ENCODE measurements around the gene UBR4. TPM values are rescaled to one million over a fixed set of nuclear protein-coding genes. Genes with fewer than 3 reads are reported as not detected.
A peak's percentile ranks its signal among the peaks of the same experiment; 100 is the strongest.

The UBR4 gene
- total and polyA plus RNA-seq, 10 of the 15 experiments (the other 5 are each of a cell fraction or from before 2014, with no cell fraction given), result 34.2 to 124 (median 56.2) TPM

DNA sequence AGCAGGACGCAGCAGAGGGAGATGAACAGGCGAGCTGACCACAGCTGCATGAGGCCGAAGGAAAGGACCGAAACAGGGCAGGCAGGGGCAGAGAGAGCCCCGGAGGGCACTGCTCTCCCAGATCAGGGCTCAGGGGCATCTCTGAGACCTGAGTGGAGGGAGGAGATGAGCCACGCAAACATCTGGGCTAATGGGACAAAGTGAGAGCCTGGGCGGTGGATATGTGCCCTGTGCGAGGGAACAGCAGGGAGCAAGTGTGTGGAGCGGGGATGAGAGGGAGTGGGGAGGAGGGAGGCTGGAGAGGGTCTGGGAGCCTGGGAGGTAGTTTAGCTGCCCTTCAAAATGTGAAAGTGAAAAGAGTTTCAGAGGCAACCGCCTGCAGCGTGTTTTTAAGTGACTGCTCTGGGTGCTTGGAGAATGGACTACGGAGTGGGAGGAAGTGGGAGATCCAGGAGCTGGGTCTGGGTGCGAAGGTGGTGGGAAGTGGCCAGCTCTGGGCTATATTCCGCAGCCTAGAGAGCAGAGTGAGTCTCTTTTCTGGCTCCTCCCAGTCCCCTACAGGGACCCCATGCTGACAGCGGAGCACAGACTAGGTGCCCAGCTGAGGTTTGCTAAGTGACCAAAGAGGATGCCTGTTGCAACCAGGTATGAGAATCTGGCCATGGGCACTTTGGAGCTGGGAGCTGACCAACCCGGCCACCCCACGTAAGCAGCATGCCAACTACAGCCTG, 139.0 kb downstream of the UBR4 start:
- no peaks in the 10 kb centered on the region for H3K9me3 ChIP-seq (replicated peaks; ENCODE audit: control insufficient read depth, insufficient read depth, low read length)
- ChIA-PET POLR2A (interaction anchor here (0.6 kb wide), 1 partner anchor 159 kb away, joined by 3 read pairs; no protein-coding TSS in a partner anchor), SMC1A (ENCODE audit: uncharacterized antibody, unreplicated experiment) (interaction anchor here (1.2 kb wide), 2 partner anchors 8 to 158 kb away, joined by 3 read pairs; no protein-coding TSS in a partner anchor), RAD21 (ENCODE audit: unreplicated experiment) (no interaction called here), CTCF (interaction anchor here (0.5 to 0.7 kb wide), 2 partner anchors 157 to 193 kb away, joined by 3 read pairs; no protein-coding TSS in a partner anchor)
- in situ Hi-C loops (cut with MboI) (no loop called here), intact Hi-C loops (cut with micrococcal nuclease; ENCODE audit: unreplicated experiment) (no loop called here)
- H3K4me1 ChIP-seq (ENCODE audit: control insufficient read depth, insufficient read depth, low read length), result no peaks in the 10 kb centered on the region
- no peak for ATAC-seq
- H3K27ac ChIP-seq (ENCODE audit: control insufficient read depth, insufficient read depth), result no peak overlapping the region
- H3K4me2 ChIP-seq (ENCODE audit: control insufficient read depth, insufficient read depth), result no peak overlapping the region
- no peak overlapping the region for H3K9ac ChIP-seq (ENCODE audit: control insufficient read depth, insufficient read depth, low read length)
- H3K79me2 ChIP-seq (ENCODE audit: control insufficient read depth, insufficient read depth, low read length), result no peaks in the 10 kb centered on the region
- H3K36me3 ChIP-seq (ENCODE audit: control insufficient read depth in 2 of 2, insufficient read depth in 2 of 2, low read length in 1 of 2), result peaks cover 3 to 19% of the 10 kb centered on the region in 2 experiments; a peak in 3 of 4 replicates
- H3K27me3 ChIP-seq (replicated peaks in 1 of 2; ENCODE audit: control insufficient read depth in 2 of 2, insufficient read depth in 2 of 2, low read length in 1 of 2), result no peaks in the 10 kb centered on the region
- WGBS (ENCODE audit: insufficient coverage, insufficient replicate concordance, low lambda C conversion rate, missing lambda C conversion rate), result 58% methylated on average over 17 of the region's 17 CpGs
- no peak overlapping the region for H2AFZ ChIP-seq (ENCODE audit: control insufficient read depth, low read depth, low read length)
- BruUV-seq (replicated peaks), result no TSS peak
- FAIRE-seq, result no peak
- no peak overlapping the region for H3K4me3 ChIP-seq
- H4K20me1 ChIP-seq (ENCODE audit: control insufficient read depth, insufficient read depth), result no peaks in the 10 kb centered on the region
- DNase-seq (ENCODE audit: low read depth, low spot score), result no peak
- TF ChIP-seq POLR2AphosphoS5 (IDR thresholded peaks at IDR 0.05; ENCODE audit: low read length) (peak; percentile 21; the same call in 1 of the 2 replicates), ZNF24 (IDR thresholded peaks at IDR 0.05) (no peak), SUPT20H (IDR thresholded peaks at IDR 0.05; ENCODE audit: borderline replicate concordance, control insufficient read depth, low read depth, low read length) (no peak), GATAD2B (conservative IDR thresholded peaks at IDR 0.05; ENCODE audit: low read depth) (no peak), JUNB (IDR thresholded peaks at IDR 0.05) (no peak), NFXL1 (IDR thresholded peaks at IDR 0.05; ENCODE audit: borderline replicate concordance) (no peak), MYC (IDR thresholded peaks at IDR 0.05; ENCODE audit: insufficient read depth, insufficient read length, insufficient replicate concordance, low read length, severe bottlenecking) (no peak), KLF5 (IDR thresholded peaks at IDR 0.05; ENCODE audit: partially characterized antibody) (no peak)
- TF ChIP-seq, protein P1, sequence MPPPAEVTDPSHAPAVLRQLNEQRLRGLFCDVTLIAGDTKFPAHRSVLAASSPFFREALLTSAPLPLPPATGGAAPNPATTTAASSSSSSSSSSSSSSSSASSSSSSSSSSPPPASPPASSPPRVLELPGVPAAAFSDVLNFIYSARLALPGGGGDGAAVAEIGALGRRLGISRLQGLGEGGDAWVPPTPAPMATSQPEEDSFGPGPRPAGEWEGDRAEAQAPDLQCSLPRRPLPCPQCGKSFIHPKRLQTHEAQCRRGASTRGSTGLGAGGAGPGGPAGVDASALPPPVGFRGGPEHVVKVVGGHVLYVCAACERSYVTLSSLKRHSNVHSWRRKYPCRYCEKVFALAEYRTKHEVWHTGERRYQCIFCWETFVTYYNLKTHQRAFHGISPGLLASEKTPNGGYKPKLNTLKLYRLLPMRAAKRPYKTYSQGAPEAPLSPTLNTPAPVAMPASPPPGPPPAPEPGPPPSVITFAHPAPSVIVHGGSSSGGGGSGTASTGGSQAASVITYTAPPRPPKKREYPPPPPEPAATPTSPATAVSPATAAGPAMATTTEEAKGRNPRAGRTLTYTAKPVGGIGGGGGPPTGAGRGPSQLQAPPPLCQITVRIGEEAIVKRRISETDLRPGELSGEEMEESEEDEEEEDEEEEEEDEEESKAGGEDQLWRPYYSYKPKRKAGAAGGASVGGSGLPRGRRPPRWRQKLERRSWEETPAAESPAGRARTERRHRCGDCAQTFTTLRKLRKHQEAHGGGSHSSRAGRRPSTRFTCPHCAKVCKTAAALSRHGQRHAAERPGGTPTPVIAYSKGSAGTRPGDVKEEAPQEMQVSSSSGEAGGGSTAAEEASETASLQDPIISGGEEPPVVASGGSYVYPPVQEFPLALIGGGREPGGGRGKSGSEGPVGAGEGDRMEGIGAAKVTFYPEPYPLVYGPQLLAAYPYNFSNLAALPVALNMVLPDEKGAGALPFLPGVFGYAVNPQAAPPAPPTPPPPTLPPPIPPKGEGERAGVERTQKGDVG (CRISPR knock-in tag; IDR thresholded peaks at IDR 0.05), result no peak

Data from GM12878 (cell line).